ENCODE results near the gene USH1G.

DNA sequence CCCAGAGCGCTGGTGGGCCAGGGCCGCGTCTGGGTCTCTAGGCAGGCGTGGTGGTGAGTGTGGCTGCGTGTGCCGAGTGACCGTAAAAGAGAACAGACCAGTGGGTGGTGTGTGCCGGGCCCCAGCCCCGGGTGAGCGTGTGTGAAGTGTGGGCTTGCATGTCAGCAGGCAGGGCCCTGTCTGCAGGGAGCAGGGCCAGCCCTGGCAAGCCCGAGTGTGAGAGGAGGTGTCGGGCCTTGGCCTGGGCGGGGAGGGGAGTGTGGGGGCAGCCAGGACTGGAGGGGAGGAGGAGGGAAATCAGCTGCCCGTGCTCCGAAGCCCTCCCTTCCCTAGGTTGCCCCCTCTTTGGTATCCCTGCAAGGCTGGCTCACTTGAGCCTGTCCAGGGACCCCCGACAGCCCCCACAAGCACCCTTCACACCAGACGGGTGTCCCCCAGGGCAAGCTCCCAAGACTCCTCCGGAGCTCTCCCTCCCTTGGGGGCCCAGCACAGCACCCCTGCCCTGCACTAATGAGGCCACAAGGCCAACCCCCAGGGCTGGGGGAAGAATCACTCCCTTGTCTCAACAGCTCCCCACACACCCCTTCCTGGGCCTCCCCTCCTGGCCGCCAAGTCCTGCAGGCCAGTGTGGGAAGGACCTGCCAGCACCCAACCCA lies 1.9 kb downstream of the USH1G start:
- TF ChIP-seq L3MBTL2 (conservative IDR thresholded peaks at IDR 0.05): no peak
- TF ChIP-seq BHLHE40 (IDR thresholded peaks at IDR 0.05; ENCODE audit: borderline replicate concordance): no peak
- no peak for TF ChIP-seq TARDBP (IDR thresholded peaks at IDR 0.05)
